ENCODE measurements around the gene SLC25A44.
A peak's percentile ranks its signal among the peaks of the same experiment; 100 is the strongest.
"Not testable (repeated sequence)": the region's sequence is repeated elsewhere in the genome, so short reads cannot be mapped to it uniquely, and the experiment has no call there.

Gene SLC25A44

GRCh38 chr1:156180471-156180870 is 13.4 kb upstream of the SLC25A44 start:
- no peak for TF ChIP-seq CTCF (IDR thresholded peaks at IDR 0.05)
- peaks cover 9% of the 10 kb centered on the region for H3K27me3 Mint-ChIP-seq (ENCODE audit: low read depth, poor library complexity)
- H3K9me3 Mint-ChIP-seq, result peaks cover under 1% of the 10 kb centered on the region
- no peak overlapping the region for H3K4me3 Mint-ChIP-seq
- no peak overlapping the region for H3K27ac Mint-ChIP-seq
- DNase-seq, result no peak
- H3K36me3 Mint-ChIP-seq (ENCODE audit: low read depth), result no peaks in the 10 kb centered on the region
- peaks cover 55% of the 10 kb centered on the region for H3K4me1 Mint-ChIP-seq

GRCh38 chr1:156181391-156181924 is 12.4 kb upstream of the SLC25A44 start:
- H3K27me3 Mint-ChIP-seq (ENCODE audit: low read depth, poor library complexity); H3K27ac Mint-ChIP-seq; H3K36me3 Mint-ChIP-seq (ENCODE audit: low read depth); H3K4me3 Mint-ChIP-seq; DNase-seq: not testable (repeated sequence)
- Mint-ChIP-seq H3K4me1 (peaks cover 47% of the 10 kb centered on the region), H3K9me3 (peaks cover 11% of the 10 kb centered on the region)

- H3K4me3 Mint-ChIP-seq; H3K27ac Mint-ChIP-seq; DNase-seq; H3K36me3 Mint-ChIP-seq (ENCODE audit: low read depth); H3K27me3 Mint-ChIP-seq (ENCODE audit: low read depth, poor library complexity): not testable (repeated sequence)
- Mint-ChIP-seq H3K4me1 (peaks cover 39% of the 10 kb centered on the region), H3K9me3 (peaks cover 18% of the 10 kb centered on the region)
These were observed 11.7 kb upstream of the SLC25A44 start for GRCh38 chr1:156182010-156182779.

- H3K4me1 Mint-ChIP-seq, result peaks cover 14% of the 10 kb centered on the region
- peaks cover 45% of the 10 kb centered on the region for H3K9me3 Mint-ChIP-seq
- H3K27me3 Mint-ChIP-seq (ENCODE audit: low read depth, poor library complexity); H3K4me3 Mint-ChIP-seq; H3K36me3 Mint-ChIP-seq (ENCODE audit: low read depth); H3K27ac Mint-ChIP-seq; DNase-seq: not testable (repeated sequence)
These were observed 7.3 kb upstream of the SLC25A44 start for GRCh38 chr1:156186347-156187177.

DNA sequence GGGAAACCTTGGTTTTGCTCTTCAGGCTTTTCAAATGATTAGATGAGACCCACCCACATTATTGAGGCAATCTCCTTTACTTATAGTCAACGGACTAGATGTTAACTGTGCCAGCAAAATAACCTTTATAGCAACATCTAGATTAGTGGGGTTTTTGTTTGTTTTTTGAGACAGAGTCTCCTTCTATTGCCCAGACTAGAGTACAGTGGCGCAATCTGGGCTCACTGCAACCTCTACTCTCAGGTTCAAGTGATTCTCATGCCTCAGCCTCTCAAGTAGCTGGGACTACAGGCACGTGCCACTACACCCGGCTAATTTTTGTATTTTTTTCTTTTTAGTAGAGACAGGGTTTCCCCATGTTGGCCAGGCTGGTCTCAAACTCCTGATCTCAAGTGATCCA is 3.6 kb upstream of the SLC25A44 start:
- not testable (repeated sequence) for DNase-seq; H3K27me3 Mint-ChIP-seq (ENCODE audit: low read depth, poor library complexity); H3K4me3 Mint-ChIP-seq; H3K36me3 Mint-ChIP-seq (ENCODE audit: low read depth); H3K27ac Mint-ChIP-seq
- Mint-ChIP-seq H3K4me1 (peaks cover 24% of the 10 kb centered on the region), H3K9me3 (peaks cover 45% of the 10 kb centered on the region)

DNA sequence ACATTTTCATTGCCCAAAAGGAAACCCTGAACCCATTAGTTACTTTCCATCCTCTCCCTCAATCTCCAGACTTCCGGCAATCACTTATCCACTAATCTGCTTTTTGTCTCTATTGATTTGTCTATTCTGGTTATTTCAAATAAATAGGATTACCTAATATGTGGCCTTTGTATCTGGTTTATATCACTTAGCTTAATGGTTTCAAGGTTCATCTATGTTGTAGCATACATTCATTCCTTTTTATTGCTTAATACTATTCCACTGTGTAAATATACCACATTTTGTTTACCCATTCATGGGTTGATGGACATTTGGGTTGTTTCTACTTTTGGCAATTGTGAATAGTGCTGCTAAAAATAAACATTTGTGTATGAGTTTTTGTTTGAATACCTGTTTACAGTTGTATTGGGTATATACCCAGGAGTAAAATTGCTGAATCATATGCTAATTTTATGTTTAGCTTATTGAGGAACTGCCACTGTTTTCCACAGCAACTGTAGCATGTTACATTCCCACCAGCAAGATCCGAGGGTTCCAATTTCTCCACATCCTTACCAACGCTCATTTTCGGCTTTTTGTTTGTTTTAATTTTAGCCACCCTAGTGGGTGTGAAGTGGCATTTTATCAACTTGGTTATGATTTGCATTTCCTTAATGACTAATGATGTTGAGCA is 2.5 kb upstream of the SLC25A44 start:
- H3K4me1 Mint-ChIP-seq, result peaks cover 34% of the 10 kb centered on the region
- H3K27ac Mint-ChIP-seq, result no peak overlapping the region
- DNase-seq, result no peak
- no peak for TF ChIP-seq CTCF (IDR thresholded peaks at IDR 0.05)
- peaks cover 34% of the 10 kb centered on the region for H3K9me3 Mint-ChIP-seq
- peaks cover 4% of the 10 kb centered on the region for H3K27me3 Mint-ChIP-seq (ENCODE audit: low read depth, poor library complexity)
- no peak overlapping the region for H3K4me3 Mint-ChIP-seq
- no peaks in the 10 kb centered on the region for H3K36me3 Mint-ChIP-seq (ENCODE audit: low read depth)

DNA sequence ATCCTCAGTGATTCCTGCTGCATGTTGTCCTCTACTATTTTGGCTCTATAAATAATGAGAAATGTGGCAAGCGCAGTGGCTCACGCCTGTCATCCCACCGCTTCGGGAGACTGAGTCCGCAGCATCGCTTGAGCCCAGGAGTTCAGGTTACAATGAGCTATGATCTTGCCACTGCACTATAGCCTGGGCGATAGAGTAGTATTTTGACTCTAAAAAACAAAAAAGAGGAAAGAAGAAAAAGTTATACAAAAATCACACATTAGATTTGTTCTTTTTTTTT is 756 bp upstream of the SLC25A44 start:
- TF ChIP-seq CTCF (IDR thresholded peaks at IDR 0.05), result no peak
- H3K27ac Mint-ChIP-seq, result peak overlapping the region; percentile 94
- peak overlapping the region; percentile 96 for H3K4me3 Mint-ChIP-seq
- peaks cover 21% of the 10 kb centered on the region for H3K9me3 Mint-ChIP-seq
- H3K27me3 Mint-ChIP-seq (ENCODE audit: low read depth, poor library complexity), result peaks cover 7% of the 10 kb centered on the region
- no peak for DNase-seq
- H3K36me3 Mint-ChIP-seq (ENCODE audit: low read depth), result no peaks in the 10 kb centered on the region
- peaks cover 34% of the 10 kb centered on the region for H3K4me1 Mint-ChIP-seq

All from nephron progenitor cell (in vitro differentiated cells).